Activated CD4-positive, alpha-beta T cell treated with anti-CD3 and anti-CD28 coated beads, Interleukin-2, amount 50 U/mL, for 16 hours (primary cell): ENCODE data around the gene CYB5RL.
"Not testable (repeated sequence)": the region's sequence is repeated elsewhere in the genome, so short reads cannot be mapped to it uniquely, and the experiment has no call there.

Experiments
- DNase-seq: peaks from one replicate; pipeline ENCODE4 v3.0.0-alpha.2; 2020

Gene CYB5RL, protein sequence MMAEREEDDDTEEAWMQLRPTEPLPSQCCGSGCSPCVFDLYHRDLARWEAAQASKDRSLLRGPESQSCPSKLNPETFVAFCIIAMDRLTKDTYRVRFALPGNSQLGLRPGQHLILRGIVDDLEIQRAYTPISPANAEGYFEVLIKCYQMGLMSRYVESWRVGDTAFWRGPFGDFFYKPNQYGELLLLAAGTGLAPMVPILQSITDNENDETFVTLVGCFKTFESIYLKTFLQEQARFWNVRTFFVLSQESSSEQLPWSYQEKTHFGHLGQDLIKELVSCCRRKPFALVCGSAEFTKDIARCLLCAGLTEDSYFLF

DNA sequence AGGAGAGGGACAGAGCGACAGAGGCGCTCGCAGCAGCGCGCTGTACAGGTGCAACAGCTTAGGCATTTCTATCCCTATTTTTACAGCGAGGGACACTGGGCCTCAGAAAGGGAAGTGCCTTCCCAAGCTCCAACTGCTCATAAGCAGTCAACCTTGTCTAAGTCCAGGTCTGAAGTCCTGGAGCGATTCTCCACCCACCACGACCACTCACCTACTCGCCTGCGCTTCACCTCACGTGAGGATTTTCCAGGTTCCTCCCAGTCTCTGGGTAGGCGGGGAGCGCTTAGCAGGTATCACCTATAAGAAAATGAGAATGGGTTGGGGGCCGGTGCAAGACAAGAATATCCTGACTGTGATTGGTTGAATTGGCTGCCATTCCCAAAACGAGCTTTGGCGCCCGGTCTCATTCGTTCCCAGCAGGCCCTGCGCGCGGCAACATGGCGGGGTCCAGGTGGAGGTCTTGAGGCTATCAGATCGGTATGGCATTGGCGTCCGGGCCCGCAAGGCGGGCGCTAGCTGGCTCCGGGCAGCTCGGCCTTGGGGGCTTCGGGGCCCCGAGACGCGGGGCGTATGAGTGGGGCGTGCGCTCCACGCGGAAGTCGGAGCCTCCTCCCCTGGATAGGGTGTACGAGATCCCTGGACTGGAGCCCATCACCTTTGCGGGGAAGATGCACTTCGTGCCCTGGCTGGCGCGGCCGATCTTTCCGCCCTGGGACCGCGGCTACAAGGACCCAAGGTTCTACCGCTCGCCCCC lies at the start of gene CYB5RL, which contains the start of gene MRPL37:
Gene CYB5RL, minus strand, starts transcription at position 266 of the 754 bp plus-strand sequence. CDS start 4,414 bp downstream, outside the sequence.
Gene MRPL37, plus strand, starts transcription at position 403 of the 754 bp plus-strand sequence. Its CDS starts 77 bp downstream, at position 480.
- DNase-seq = peak; percentile 98

DNA sequence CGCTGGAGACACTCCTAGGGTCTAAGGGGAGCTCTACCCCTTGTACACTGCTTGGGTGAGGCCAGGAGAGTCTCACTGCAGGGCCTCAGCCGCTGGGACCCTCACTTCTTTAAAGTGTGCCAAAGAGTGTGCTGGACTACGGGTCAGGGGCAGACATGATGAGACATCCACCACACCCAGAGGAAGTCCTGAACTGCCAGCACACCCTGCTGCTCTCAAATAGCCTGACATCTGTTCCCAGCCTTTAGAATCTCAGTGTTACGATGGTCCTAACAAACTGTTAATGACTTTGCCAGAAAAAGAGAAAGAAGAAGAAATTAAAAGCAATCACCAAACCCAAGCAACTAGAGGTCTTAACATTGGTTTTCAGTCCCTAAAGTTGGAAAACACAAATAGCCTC lies 49.1 kb upstream of the CYB5RL start:
- no peak for DNase-seq

DNA sequence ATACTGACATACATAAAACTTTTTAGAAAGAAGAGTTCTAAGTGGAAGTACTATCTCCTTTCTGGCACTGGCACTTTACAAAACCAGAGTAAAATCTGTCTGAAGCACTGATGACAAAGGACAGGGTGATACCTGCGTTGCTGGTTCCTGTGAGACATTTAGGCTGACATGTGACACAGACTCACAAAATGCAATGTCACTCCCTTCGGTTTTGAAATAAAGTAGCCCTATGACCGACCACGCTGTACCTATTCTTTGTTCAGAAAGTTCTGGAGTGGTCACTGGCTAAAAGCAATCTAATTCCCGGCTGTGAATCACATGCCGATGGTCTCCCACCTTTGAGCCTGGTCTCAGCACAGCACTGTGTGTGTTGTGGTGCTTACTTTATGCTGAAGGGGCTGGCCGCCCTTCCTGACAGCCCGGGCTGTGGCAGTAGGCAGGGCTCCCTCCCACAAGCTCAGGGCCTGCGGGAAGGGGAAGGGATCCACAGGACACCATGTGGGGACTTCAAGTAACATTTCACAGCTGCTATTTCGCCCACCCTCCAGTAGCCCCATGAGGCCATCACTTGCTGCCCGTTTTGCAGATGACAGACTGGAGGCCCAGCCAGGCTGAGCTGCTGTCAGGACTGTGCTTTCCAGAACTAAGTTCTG lies 48.2 kb upstream of the CYB5RL start:
- no peak for DNase-seq

DNA sequence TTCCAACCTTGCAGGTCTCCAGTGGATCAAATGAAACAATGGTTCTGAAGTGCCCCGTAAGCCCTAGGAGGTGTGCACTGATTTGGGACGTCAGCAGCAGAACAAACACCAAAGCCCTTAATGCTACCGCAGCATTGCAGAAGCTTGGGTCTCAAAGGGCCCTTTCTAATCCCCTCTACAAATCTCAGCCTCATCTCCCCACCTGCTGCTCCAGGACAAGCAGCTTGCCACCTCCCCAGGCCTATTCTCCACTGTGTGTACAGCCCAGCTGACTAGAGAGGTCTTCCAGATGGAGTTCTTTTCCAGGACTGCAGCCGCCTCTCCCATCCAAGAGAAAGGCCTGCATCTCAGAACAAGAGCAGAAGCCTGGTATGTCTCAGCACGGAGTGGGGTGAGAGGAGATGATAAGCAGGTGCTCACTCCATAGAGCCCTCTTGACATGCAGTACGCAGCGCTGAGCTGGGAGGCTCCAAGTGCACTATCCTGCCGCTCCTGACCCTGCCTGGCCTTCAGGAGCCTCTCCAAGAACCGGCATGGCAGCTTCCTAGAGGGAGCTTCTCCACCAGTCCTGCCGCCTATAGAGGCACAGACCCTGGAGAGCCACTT lies 46.4 kb upstream of the CYB5RL start:
- DNase-seq = no peak

DNA sequence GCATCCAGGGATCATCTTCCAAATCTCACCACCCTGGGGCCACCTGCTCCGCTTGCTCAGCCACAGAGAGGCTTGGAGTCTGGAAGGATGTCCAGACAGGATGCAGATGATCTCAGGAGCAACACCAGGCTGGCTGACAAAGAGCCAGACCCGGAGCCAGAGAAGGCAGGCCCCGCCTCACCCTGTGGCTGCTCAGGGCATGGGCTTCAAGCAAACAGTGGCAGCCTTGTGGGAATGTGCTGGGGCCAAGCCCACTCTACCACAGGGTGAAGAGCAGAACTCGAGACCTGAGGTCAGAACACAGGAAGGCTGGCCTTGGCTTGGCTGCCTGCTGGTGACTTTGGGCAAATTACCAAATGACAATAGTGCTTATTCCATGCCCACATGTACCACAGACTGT lies 45.7 kb upstream of the CYB5RL start:
- no peak for DNase-seq

DNA sequence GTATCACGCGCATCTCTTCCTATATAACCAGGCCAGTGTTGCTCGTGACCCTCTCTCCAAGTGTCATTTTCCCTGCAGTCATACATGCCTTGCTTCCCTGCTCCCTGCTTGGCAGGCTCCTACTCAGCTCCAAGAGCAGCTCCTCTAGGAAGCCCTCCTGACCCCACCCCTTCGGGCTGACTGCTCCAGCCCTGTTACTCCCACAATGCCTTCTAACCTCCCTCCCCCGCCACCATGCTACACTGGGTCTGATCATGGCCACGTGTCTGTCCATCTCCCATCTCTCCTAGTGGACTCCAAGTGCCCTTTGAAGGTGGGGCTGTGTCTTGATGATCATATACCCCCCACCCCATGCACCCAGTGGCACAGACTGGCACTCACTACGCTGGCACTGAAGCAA lies 44.8 kb upstream of the CYB5RL start:
- no peak for DNase-seq

DNA sequence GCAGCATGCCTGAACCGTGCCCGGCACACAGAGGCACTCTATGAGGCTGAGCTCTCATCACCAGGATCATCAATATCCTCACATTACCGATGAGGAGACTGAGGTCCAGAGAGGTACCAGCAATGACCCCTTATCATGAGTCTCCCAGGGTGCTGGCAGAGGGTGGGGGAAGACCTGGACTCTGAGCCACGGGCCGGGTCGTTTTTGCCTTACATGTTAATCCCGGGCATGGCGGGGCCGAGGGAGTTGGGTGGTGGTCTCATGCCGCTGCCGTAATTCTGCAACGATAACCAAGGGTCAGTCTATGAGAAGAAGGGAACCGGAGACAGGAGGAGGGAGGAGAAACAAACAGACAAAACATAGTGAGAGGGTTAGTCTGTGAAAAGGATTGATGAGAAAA lies 43.2 kb upstream of the CYB5RL start:
- DNase-seq = no peak

DNA sequence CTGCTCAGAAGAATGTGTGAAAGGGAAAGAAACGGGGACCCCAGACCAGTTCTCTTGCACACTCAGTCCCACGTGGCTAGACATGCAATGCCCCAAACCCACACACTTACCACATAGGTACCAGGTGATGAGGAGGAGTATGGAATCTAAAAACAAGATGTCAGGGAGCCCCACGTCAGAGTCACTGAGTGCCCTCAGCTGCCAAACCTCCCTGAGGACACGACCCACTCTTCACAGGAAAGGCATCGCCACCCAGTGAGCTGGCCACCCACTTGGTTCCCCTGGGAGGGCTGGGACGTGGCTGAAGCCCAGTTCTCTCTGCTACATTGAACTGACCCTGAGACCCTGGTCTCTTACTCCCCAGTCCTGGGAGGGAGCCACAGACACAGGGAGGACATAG lies 41.5 kb upstream of the CYB5RL start:
- no peak for DNase-seq

DNA sequence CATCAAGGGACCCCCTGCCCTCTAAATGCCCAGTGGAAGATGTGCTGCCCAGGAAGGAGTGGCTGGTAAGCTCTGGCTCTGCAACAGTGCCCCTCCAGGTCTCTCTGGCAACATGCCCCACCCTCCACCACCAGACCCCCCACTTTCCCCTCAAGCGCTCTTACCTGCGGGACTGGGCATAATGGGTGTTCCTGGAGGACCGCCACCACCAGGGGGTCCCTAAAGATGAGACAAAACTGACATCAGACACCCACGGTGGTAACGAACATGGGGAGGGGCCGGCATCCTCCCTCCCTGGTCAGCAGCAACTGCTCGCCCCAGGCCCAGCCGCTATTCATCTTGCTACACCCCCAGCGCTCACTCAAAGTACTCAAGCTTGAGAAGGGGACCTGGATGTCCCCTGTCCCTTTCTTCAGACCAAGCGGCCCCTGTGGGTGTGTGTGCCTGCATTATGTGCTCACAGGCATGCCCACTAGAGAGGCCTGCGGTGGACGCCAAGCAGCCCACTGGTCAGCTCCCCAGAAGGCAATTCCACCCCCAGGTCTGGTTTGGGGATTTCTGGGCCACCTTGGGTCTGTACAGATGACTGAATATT lies 41.0 kb upstream of the CYB5RL start:
- no peak for DNase-seq

DNA sequence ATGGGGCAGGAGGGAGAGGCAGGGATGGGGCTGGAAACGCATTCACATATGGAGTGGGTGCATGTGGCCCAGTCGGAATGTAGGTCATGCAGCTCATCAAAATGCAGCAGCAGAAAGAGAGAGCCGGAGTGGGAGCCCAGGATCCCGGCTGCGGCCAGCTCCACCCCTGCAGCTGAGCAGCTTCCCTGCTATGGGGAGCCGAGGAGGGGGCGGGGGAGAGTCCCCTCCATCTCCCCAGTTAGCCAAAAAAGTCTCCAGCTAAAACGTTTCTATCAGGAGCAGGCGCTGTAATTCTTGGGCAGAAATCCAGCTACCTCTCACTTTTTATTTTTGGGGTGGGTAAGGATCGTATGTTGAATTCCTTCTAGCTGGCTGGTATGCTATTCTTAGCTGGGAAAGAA lies 39.8 kb upstream of the CYB5RL start:
- DNase-seq = no peak

DNA sequence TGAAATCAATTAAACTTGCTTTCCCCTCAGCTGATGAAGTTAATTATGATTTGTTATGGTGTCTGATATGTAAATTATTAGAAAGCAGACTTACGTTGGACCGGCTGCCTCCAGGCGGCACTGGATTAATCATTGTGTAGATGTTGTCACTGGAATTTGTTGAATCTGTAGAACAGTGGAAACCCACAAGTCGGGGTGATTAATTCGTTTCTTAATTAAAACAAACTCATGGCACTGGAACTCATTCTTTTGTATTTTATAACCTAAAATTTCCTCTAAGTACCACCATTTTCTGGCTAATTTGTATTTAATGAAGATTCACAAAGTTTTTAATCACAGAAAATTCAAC lies 39.2 kb upstream of the CYB5RL start:
- no peak for DNase-seq

DNA sequence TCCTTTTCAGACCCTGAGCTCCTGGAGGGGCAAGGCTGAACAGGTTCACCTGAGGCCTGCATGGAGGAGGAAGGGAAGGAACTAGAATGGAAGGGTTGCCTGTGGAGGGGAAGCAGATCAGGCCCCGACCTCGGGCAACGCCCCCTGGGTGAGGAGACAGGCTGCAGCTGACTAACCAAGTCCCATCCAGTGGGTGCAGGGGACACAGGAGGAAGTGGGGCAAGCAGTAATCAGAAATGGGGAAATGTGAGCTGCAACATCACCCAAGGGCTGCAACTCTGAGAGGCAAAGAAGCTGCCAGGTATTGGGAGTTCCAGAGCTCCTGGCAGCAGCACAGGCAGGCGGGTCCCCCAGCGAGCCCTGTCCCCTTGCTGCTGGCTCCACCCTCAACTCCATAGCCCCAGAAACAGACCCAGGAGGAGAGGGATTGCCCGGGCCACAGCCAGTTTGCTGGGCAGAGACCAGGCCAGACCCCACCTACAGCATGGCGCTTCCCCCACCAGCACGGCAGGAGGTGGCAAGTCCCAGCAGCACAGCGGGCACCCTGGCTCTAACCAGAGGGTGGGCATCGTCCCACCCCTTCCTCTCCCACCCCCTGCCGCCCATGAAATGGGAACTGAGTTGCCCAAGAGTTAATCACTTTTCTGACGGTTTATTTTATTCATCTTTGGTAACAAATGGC lies 38.7 kb upstream of the CYB5RL start:
- no peak for DNase-seq

DNA sequence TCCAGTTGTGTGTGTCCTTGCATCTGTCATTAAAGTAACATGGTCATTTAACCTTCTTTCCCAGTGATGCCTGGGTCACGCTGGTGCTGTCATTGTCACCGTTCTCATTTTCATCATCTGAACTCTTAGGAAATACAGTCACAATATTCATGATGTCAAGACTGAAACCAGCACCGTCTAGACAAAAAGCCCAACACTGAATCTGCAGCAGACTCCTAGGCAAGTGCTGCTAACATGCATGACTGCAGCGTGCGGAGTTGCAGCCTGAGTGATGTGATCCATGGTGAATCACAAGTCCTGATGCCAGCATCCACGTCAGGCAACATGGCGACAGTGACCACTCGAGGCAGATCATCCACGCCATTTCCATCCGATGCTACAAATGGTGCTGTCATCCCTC lies 37.8 kb upstream of the CYB5RL start:
- DNase-seq = no peak

DNA sequence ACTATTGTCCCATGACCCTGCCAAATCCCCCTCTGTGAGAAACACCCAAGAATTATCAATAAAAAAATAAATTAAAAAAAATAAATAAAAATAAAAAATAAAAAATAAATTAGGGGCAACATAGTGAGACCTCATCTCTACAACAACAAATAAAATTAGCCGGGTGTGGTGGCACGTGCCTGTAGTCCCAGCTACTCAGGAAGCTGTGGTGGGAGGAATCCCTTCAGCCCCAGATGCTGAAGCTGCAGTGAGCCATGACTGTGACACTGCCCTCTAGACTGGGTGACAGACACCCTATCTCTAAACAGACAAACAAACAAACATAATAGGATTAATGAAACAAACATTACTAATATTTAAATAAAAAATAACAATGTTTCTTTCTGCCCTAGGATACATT lies 34.5 kb upstream of the CYB5RL start:
- DNase-seq = no peak

DNA sequence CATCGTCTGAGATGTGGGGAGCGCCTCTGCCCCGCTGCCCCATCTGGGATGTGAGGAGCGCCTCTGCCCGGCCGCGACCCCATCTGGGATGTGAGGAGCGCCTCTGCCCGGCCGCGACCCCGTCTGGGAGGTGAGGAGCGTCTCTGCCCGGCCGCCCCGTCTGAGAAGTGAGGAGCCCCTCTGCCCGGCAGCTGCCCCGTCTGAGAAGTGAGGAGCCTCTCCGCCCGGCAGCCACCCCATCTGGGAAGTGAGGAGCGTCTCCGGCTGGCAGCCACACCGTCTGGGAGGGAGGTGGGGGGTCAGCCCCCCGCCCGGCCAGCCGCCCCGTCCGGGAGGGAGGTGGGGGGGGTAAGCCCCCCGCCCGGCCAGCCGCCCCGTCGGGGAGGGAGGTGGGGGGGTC lies 33.4 kb upstream of the CYB5RL start:
- not testable (repeated sequence) for DNase-seq

DNA sequence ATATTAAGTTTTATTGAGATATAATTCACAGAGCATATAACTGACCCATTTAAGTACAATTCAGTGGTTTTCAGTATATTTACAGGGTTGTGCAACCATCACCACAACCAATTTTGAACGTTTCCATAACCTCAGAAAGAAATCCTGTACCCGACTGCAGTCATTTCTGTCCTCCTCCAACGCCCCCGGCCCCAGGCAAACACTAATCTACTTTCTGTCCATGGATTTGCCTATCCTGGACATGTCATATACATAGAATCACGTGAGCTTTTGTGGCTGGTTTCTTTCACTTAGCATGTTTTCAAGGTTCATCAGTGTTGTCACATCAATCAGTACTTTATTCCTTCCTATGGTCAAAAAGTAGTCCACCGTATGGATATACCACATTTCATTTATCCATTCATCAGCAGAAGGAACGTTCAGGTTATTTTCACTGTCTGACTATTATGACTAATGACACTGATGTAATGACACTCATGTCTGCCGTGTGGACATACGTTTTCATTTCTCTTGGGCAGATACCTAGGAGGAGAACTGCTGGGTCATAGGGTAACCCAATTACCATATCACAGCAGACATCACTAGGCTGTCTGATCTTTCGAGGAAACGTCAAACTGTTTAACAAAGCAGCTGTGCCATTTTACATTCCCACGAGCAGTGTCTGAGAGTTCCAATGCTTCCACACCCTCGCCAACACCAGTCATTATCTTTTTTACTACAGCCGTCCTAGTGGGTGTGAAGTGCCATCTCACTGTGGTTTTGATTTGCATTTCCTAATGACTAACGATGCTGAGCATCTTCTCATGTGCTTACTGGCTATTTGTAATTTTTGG lies 30.9 kb upstream of the CYB5RL start:
- DNase-seq = peak; percentile 69

DNA sequence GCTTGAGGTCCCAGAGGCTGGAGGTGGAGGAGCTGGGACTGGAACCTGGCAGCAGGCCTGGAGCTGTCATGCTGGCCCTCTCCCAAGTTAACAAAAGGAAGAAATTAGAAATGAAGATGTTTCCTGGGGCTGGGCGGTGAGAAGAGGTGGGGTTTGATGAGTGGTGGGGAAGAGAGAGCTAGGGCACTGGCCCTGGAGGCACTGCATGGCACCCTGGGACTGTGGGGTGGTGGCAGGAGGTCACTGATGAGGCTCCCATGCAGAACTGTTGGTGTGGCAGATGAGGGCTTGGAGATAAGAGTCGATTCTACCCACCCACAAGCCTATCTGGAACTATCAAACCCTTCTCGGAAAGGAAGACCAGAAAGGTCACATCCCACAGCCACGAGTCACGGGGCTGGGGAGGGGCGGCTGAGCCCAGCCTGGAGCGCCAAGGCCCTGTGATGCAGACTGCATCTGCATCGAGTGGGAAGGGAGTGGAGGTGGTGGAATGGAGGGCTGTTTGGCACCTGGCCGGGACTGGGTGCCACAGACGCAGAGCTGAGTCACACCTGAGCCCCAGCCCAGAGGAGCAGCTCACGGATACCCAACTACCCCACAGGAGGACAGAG lies 29.6 kb upstream of the CYB5RL start:
- DNase-seq = peak; percentile 60

DNA sequence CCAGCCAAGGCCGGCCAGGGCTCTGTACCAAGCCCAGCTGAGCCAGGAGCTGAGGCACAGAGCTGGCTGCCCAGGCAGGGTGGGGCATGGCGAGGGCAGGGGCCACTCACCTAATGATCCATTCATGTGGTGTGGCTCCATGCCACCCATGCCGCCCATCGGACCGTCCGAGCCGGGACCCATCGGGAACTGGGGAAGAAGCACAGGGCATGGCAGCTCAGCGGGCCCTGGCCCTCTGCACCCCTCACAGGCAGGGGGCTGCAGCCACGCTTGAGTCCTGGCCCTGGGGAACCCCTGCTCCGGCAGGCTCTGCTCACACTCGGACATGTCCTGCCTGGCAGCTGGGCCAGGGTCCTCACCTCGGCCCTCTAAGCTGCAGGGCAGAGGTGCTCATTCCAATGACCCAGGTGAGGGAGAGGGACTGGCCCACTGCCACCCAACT lies 28.8 kb upstream of the CYB5RL start:
- DNase-seq = no peak

DNA sequence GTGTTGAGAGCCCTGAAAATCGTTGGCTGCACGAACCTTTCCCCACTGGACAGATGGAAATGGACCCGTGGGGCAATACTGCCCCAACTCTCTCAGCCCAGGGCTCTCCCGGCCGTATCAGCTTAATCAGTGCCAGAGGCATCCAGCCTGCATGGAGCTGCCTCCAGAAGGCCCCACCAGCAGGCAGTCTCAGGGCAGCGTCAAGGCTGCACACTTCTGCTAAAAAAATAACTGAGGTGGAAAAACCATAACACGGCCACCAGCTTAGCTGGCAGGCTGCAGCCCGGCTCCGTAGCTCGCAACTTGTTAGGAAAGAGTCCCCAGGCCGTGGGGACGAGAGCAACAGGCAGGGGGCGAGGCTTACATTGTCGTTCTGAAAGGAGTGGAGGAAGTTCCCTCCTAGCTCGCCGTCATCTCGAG lies 28.1 kb upstream of the CYB5RL start:
- no peak for DNase-seq

DNA sequence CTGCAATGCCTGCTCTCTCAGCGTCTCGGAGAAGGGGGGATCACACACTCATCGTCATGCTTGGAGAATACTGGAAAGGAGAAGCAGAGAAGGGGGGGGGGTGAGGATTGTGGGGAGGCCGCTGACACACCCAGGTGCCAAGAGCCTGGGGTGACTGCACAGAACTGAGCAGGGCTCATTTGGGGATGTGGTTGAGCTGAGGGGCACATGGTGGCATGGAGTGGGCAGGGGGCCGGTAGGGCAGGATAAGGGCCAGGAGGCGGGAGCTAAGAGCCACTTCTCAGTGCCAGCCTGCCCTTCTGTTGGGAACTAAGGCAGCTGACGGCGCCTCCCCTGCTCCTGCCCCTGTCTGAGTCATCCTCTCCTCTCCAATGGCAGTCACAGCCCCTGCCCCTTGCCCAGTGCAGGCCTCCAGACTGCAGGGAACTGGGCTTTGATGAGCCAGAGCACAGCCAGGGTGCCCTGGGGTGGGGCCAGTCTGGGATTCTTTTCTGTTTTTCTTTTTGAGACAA lies 27.3 kb upstream of the CYB5RL start:
- DNase-seq = no peak
